DOHH2 (cell line): ENCODE results near the gene CFAP68.

Experiments
- EZH2phosphoT487 ChIP-seq: fragments of 200-600 bp; sonication (generic); IDR thresholded peaks from 2 replicates; pipeline ENCODE4 v1.6.1; 2017; ENCODE audit warnings: borderline replicate concordance, mild to moderate bottlenecking, antibody characterized with exemption, low read length, moderate library complexity, mixed read lengths
- TF ChIP-seq, protein P1 (sequence below): fragments of 200-600 bp; sonication (generic); IDR thresholded peaks from one replicate; pipeline ENCODE4 v1.5.1; 2014; ENCODE audit warnings: antibody characterized with exemption, mild to moderate bottlenecking, low read depth, low read length; ENCODE audit not compliant: poor library complexity, severe bottlenecking

DNA sequence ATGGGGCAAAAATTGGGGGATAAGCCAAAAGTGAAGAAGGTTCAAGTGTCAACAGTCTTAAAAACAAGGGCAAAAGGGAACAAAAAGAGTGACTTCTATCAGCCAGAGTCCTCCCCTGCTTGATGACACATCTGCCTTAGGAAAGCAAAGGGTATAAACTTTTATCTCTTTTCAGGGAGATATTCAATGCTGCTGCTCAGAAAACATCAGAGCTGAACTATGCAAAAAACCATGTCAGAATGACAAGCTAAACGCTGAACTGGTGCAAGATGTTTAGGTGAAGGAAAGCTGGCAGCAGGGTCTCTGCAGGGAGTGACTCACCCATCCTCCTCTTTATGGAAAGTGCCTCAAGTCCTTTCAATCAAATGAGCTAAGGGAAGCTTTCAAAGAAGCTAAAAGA, 32.7 kb upstream of the CFAP68 start:
- TF ChIP-seq, protein P1, sequence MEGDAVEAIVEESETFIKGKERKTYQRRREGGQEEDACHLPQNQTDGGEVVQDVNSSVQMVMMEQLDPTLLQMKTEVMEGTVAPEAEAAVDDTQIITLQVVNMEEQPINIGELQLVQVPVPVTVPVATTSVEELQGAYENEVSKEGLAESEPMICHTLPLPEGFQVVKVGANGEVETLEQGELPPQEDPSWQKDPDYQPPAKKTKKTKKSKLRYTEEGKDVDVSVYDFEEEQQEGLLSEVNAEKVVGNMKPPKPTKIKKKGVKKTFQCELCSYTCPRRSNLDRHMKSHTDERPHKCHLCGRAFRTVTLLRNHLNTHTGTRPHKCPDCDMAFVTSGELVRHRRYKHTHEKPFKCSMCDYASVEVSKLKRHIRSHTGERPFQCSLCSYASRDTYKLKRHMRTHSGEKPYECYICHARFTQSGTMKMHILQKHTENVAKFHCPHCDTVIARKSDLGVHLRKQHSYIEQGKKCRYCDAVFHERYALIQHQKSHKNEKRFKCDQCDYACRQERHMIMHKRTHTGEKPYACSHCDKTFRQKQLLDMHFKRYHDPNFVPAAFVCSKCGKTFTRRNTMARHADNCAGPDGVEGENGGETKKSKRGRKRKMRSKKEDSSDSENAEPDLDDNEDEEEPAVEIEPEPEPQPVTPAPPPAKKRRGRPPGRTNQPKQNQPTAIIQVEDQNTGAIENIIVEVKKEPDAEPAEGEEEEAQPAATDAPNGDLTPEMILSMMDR = no peak
- no peak for TF ChIP-seq EZH2phosphoT487
